ENCODE measurements around the gene PRKACA.
A peak's percentile ranks its signal among the peaks of the same experiment; 100 is the strongest.

The PRKACA gene

GRCh38 chr19:14117668-14118164 lies at the start of gene PRKACA:
PRKACA (minus strand) TSS chr19:14117762; CDS start chr19:14117547, 215 bp downstream.
- peak; percentile 98 for DNase-seq (ENCODE audit: low read depth)

- no peak for DNase-seq (ENCODE audit: low read depth)
Measured at GRCh38 chr19:14166999-14167575, 49.5 kb upstream of the PRKACA start.

GRCh38 chr19:14165990-14166830 lies 48.6 kb upstream of the PRKACA start:
- DNase-seq (ENCODE audit: low read depth): no peak

- no peak for DNase-seq (ENCODE audit: low read depth)
Measured at GRCh38 chr19:14164724-14165493, 47.3 kb upstream of the PRKACA start.

GRCh38 chr19:14164082-14164481 lies 46.5 kb upstream of the PRKACA start:
- DNase-seq (ENCODE audit: low read depth): no peak

GRCh38 chr19:14162871-14163297 lies 45.3 kb upstream of the PRKACA start:
- no peak for DNase-seq (ENCODE audit: low read depth)

- DNase-seq (ENCODE audit: low read depth): no peak
Measured at GRCh38 chr19:14161305-14161704, 43.7 kb upstream of the PRKACA start.

- DNase-seq (ENCODE audit: low read depth): no peak
Measured at GRCh38 chr19:14160017-14160703, 42.6 kb upstream of the PRKACA start.

GRCh38 chr19:14159059-14159458 lies 41.5 kb upstream of the PRKACA start:
- DNase-seq (ENCODE audit: low read depth): no peak

- DNase-seq (ENCODE audit: low read depth): no peak
Measured at GRCh38 chr19:14158276-14159023, 40.9 kb upstream of the PRKACA start.

- DNase-seq (ENCODE audit: low read depth): no peak
Measured at GRCh38 chr19:14156971-14157717, 39.6 kb upstream of the PRKACA start.

GRCh38 chr19:14156122-14156521 lies 38.6 kb upstream of the PRKACA start:
- DNase-seq (ENCODE audit: low read depth): no peak

- DNase-seq (ENCODE audit: low read depth): no peak
Measured at GRCh38 chr19:14155371-14155770, 37.8 kb upstream of the PRKACA start.

GRCh38 chr19:14152713-14153112 lies 35.2 kb upstream of the PRKACA start:
- DNase-seq (ENCODE audit: low read depth): no peak

- DNase-seq (ENCODE audit: low read depth): no peak
Measured at GRCh38 chr19:14150770-14151661, 33.5 kb upstream of the PRKACA start.

- DNase-seq (ENCODE audit: low read depth): no peak
Measured at GRCh38 chr19:14150041-14150769, 32.6 kb upstream of the PRKACA start.

GRCh38 chr19:14149509-14149994 lies 32.0 kb upstream of the PRKACA start:
- DNase-seq (ENCODE audit: low read depth): peak; percentile 39

GRCh38 chr19:14148751-14149410 lies 31.3 kb upstream of the PRKACA start:
- no peak for DNase-seq (ENCODE audit: low read depth)
